ENCODE measurements around the gene ALDH7A1. TPM values are rescaled to one million over a fixed set of nuclear protein-coding genes. Genes with fewer than 3 reads are reported as not detected.

Gene ALDH7A1
- total RNA-seq, 6 experiments from 2014 or later: 81.1 to 99.9 (median 90.6) TPM

DNA sequence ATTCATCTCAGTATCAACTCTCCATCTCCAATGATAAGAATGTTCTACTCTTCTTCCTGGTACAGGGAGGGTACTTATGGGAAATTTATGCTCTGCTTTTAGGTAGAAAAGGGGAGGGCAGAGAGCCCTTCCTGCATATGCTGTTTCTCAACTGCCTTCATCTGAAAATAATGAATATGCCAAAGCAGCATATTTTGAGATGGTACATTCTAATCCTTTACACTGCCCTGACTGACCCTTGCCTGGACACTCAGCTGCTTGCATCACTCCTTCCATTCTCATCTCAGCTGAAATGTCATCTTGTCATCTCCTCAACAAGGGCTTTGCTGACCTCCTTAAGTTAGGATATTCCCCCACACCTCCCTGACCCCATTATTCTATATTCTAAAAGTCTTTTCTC lies 68.5 kb downstream of the ALDH7A1 start:
- Mint-ChIP-seq H3K4me3 (no peak overlapping the region), H3K36me3 (ENCODE audit: low read depth) (no peaks in the 10 kb centered on the region), H3K27ac (no peak overlapping the region), H3K9me3 (no peaks in the 10 kb centered on the region), H3K4me1 (ENCODE audit: low read depth) (peaks cover 28% of the 10 kb centered on the region), H3K27me3 (ENCODE audit: insufficient read depth) (no peaks in the 10 kb centered on the region; the same call in 1 of the 2 replicates)
- no peak for DNase-seq
- TF ChIP-seq, protein P1, sequence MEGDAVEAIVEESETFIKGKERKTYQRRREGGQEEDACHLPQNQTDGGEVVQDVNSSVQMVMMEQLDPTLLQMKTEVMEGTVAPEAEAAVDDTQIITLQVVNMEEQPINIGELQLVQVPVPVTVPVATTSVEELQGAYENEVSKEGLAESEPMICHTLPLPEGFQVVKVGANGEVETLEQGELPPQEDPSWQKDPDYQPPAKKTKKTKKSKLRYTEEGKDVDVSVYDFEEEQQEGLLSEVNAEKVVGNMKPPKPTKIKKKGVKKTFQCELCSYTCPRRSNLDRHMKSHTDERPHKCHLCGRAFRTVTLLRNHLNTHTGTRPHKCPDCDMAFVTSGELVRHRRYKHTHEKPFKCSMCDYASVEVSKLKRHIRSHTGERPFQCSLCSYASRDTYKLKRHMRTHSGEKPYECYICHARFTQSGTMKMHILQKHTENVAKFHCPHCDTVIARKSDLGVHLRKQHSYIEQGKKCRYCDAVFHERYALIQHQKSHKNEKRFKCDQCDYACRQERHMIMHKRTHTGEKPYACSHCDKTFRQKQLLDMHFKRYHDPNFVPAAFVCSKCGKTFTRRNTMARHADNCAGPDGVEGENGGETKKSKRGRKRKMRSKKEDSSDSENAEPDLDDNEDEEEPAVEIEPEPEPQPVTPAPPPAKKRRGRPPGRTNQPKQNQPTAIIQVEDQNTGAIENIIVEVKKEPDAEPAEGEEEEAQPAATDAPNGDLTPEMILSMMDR (IDR thresholded peaks at IDR 0.05): no peak

DNA sequence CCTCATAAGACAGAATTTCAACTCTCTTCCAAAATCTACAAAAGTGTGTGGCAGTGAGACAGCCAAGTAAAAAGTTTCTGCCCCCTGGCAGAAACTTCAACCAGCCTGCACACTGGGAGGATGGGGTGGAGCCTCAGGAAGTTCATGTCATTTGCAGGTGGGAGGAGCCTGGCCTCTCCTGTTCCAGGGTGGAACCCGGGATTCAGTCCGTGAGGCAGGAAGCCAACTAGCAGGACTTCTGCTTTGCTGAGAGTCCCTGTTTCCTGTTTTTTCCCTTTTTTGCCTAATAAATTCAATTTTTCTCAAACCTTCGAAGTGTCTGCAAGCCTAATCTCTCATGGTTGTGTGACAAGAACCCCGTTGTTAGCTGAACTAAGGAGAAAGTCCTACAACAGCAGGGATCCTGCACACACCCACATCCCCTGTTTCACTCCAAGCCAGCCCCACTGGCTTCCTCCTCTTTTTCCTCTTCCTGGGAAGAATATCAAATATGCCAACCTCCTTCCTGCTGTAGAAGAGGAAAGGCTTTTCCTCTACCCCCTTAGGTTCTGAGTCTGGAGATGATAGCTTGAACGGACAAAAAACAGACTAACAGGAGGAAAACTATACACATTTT lies 69.3 kb downstream of the ALDH7A1 start:
- no peaks in the 10 kb centered on the region for H3K36me3 Mint-ChIP-seq (ENCODE audit: low read depth)
- H3K4me3 Mint-ChIP-seq: no peak overlapping the region
- no peaks in the 10 kb centered on the region; the same call in 1 of the 2 replicates for H3K27me3 Mint-ChIP-seq (ENCODE audit: insufficient read depth)
- peaks cover 21% of the 10 kb centered on the region for H3K4me1 Mint-ChIP-seq (ENCODE audit: low read depth)
- no peak overlapping the region for H3K27ac Mint-ChIP-seq
- TF ChIP-seq, protein P1 (IDR thresholded peaks at IDR 0.05): no peak
- DNase-seq: no peak
- H3K9me3 Mint-ChIP-seq: no peaks in the 10 kb centered on the region

DNA sequence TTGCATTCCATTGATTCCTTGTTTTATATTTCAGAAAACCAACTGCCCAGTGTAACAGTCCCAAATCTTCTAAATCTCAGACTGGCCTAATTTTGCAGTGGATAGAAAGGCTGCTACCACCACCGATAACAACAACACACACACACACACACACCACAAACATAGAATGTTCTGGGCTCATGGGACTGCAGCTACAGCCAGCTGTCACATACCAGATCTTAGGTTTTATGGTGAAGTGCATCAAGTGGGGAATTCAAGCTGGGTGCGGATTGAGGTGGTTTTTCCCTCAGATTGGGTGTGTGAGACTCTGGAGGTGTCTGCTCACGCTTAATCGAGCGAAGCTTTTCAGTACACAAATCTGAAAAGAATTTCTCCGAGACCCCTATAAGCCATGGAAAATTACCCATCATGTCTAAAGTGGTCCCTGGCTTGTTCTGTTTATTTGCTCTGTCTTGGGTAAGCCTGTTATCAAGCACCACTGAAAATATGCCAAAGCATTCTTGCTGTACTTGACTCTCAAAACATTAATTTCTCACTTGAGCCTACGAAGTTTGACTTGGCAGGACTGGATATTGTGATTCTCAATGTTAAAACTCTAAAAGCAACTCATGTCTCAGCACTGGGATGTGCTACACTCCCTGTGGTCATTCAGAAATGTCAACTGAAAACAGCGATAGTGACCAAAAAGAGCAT lies 71.1 kb downstream of the ALDH7A1 start:
- Mint-ChIP-seq H3K9me3 (no peaks in the 10 kb centered on the region), H3K27me3 (ENCODE audit: insufficient read depth) (no peaks in the 10 kb centered on the region), H3K4me3 (no peak overlapping the region), H3K36me3 (ENCODE audit: low read depth) (no peaks in the 10 kb centered on the region), H3K27ac (no peak overlapping the region), H3K4me1 (ENCODE audit: low read depth) (peaks cover 36% of the 10 kb centered on the region)
- no peak for DNase-seq
- TF ChIP-seq, protein P1 (IDR thresholded peaks at IDR 0.05): no peak

DNA sequence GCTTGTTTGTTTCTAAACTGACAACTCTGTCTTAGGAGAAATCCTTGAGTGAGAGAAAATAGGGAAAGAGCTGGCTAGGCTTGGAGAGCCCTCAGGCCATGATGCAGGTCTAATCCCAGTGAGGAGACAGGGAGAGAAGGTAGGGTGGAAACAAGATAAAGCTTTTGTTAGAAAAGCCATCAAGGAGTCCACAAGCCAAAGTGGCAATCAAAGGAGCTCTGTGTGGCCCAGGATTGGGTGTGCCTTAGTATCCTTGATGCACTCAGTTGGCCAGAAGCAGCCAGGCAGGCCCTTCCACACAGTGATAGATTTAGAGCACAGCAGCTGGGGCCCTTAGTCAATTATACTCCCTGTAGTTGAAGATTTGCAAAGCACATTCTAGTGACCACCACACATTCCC lies 73.9 kb downstream of the ALDH7A1 start:
- peaks cover 39% of the 10 kb centered on the region for H3K4me1 Mint-ChIP-seq (ENCODE audit: low read depth)
- no peak for DNase-seq
- TF ChIP-seq, protein P1 (IDR thresholded peaks at IDR 0.05): no peak
- H3K27me3 Mint-ChIP-seq (ENCODE audit: insufficient read depth): no peaks in the 10 kb centered on the region
- no peaks in the 10 kb centered on the region for H3K36me3 Mint-ChIP-seq (ENCODE audit: low read depth)
- H3K27ac Mint-ChIP-seq: no peak overlapping the region
- no peaks in the 10 kb centered on the region for H3K9me3 Mint-ChIP-seq
- no peak overlapping the region for H3K4me3 Mint-ChIP-seq

DNA sequence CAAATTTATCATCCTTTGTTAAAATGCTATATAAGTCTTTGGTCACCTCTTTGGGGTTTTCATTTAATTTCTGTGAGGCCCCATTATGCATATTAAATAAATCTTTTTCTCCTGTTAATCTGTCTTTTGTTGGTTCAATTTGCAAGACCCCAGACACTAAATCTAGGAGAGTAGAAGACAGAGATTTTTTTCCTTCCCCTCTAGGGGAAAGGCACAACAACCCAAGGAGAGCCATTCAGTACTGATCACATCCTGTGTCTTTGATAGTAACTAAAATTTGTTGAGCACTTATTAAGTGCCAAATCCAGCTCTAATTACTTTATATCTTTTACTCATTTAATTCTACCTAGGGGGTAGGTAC lies 74.4 kb downstream of the ALDH7A1 start:
- no peak for DNase-seq
- H3K4me3 Mint-ChIP-seq: no peak overlapping the region
- peaks cover 44% of the 10 kb centered on the region for H3K4me1 Mint-ChIP-seq (ENCODE audit: low read depth)
- H3K27ac Mint-ChIP-seq: no peak overlapping the region
- H3K9me3 Mint-ChIP-seq: no peaks in the 10 kb centered on the region
- H3K36me3 Mint-ChIP-seq (ENCODE audit: low read depth): no peaks in the 10 kb centered on the region
- TF ChIP-seq, protein P1 (IDR thresholded peaks at IDR 0.05): no peak
- H3K27me3 Mint-ChIP-seq (ENCODE audit: insufficient read depth): no peaks in the 10 kb centered on the region

Measured in HFFc6 (cell line).